Measurements from ENCODE around the gene RPE65.

DNA sequence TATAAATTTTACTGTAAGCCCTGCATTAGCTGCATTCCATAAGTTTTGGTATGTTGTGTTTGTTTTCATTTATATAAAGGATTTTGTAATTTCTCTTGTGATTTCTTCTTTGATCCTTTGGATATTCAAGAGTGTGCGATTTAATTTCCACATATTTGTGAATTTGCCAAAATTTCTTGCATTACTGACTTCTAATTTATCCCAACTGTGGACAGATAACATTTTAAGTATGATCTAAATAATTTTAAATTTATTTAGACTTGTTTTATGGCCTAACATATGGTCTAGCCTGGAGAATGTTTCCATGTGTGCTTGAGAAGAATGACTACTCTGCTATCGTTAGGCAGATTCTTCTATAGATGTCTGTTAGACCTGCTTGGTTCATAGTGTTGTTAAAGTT is 23.2 kb downstream of the RPE65 start:
- TF ChIP-seq POLR2AphosphoS5 (IDR thresholded peaks at IDR 0.05), result no peak
- TF ChIP-seq, protein P1, sequence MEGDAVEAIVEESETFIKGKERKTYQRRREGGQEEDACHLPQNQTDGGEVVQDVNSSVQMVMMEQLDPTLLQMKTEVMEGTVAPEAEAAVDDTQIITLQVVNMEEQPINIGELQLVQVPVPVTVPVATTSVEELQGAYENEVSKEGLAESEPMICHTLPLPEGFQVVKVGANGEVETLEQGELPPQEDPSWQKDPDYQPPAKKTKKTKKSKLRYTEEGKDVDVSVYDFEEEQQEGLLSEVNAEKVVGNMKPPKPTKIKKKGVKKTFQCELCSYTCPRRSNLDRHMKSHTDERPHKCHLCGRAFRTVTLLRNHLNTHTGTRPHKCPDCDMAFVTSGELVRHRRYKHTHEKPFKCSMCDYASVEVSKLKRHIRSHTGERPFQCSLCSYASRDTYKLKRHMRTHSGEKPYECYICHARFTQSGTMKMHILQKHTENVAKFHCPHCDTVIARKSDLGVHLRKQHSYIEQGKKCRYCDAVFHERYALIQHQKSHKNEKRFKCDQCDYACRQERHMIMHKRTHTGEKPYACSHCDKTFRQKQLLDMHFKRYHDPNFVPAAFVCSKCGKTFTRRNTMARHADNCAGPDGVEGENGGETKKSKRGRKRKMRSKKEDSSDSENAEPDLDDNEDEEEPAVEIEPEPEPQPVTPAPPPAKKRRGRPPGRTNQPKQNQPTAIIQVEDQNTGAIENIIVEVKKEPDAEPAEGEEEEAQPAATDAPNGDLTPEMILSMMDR (IDR thresholded peaks at IDR 0.05), result no peak

All from sigmoid colon (tissue), 4 donors.